BJ (cell line): ENCODE data around the gene ARL8B. TPM values are rescaled to one million over a fixed set of nuclear protein-coding genes. Genes with fewer than 3 reads are reported as not detected.

Source experiments
- CTCF ChIA-PET: fragments of 350-600 bp; formaldehyde crosslinking; extraction: SDS; loops from one replicate; lab custom pipeline; 2021; ENCODE audit warnings: antibody characterized with exemption, inconsistent platforms; lab: Yijun Ruan, JAX
- POLR2A ChIA-PET: fragments of 300-600 bp; sonication (Branson Sonifier 250); formaldehyde crosslinking; extraction: SDS; loops from one replicate; lab custom pipeline; 2021; ENCODE audit warnings: antibody characterized with exemption; lab: Charles Lee
- DNase-seq: peaks from one replicate; pipeline ENCODE4 v3.0.0-alpha.2; 2011; ENCODE audit warnings: low read depth
- H3K27me3 ChIP-seq: 2 replicates; pipeline ENCODE4 v1.6.0; 2011; ENCODE audit warnings: low read length; ENCODE audit not compliant: control insufficient read depth, insufficient read depth
- H3K36me3 ChIP-seq: 2 replicates; pipeline ENCODE4 v1.5.1; 2011; ENCODE audit warnings: low read length; ENCODE audit not compliant: control insufficient read depth, insufficient read depth
- H3K4me3 ChIP-seq: 2 replicates; pipeline ENCODE4 v1.5.1; 2011; ENCODE audit warnings: low read depth, mild to moderate bottlenecking, control low read depth, low read length
- CTCF ChIP-seq: IDR thresholded peaks from 2 replicates; pipeline ENCODE4 v1.5.1; 2011; ENCODE audit warnings: low read depth, mild to moderate bottlenecking, control low read depth, inconsistent platforms, low read length, moderate library complexity; ENCODE audit not compliant: insufficient read depth
- polyA plus RNA-seq: library from polyadenylated mRNA; depleted of rRNA; stranded (reverse); fragments of >200 nt; gene quantifications from 2 replicates; pipeline ENCODE4 v1.2.3, GENCODE V29; 2011

Gene ARL8B
- polyA plus RNA-seq, 1 experiment = 20.3 TPM

- 0 out of 2 replicates have a peak, but pooled peaks cover 1% of the 10 kb centered on the region for H3K27me3 ChIP-seq
- DNase-seq = no peak
- no peak overlapping the region for H3K4me3 ChIP-seq
- no peaks in the 10 kb centered on the region for H3K36me3 ChIP-seq
- CTCF ChIA-PET = interaction anchor here (0.7 to 1.6 kb wide), 3 partner anchors 8 to 376 kb away, joined by 3 to 4 read pairs (median 3); no protein-coding TSS in a partner anchor
- TF ChIP-seq CTCF = no peak
- POLR2A ChIA-PET = no interaction called here
Measured at GRCh38 chr3:5087209-5087608, 34.9 kb upstream of the ARL8B start.

- no peak for DNase-seq
- H3K36me3 ChIP-seq = no peaks in the 10 kb centered on the region
- ChIA-PET POLR2A (no interaction called here), CTCF (no interaction called here)
- no peak for TF ChIP-seq CTCF
- 0 out of 2 replicates have a peak, but pooled peaks cover 1% of the 10 kb centered on the region for H3K27me3 ChIP-seq
- no peak overlapping the region for H3K4me3 ChIP-seq
Measured at GRCh38 chr3:5090197-5090596, 31.9 kb upstream of the ARL8B start.

GRCh38 chr3:5092018-5092417 is 30.1 kb upstream of the ARL8B start:
- Histone ChIP-seq H3K36me3 (no peaks in the 10 kb centered on the region), H3K27me3 (peaks cover 3% of the 10 kb centered on the region; the same call in 1 of the 2 replicates), H3K4me3 (no peak overlapping the region)
- POLR2A ChIA-PET = no interaction called here
- CTCF ChIA-PET = no interaction called here
- no peak for TF ChIP-seq CTCF
- DNase-seq = no peak

GRCh38 chr3:5093731-5094130 is 28.4 kb upstream of the ARL8B start:
- ChIA-PET CTCF (interaction anchor here (0.6 kb wide), 1 partner anchor 11 kb away, joined by 3 read pairs; no protein-coding TSS in a partner anchor), POLR2A (no interaction called here)
- Histone ChIP-seq H3K27me3 (peaks cover 1% of the 10 kb centered on the region; the same call in 1 of the 2 replicates), H3K4me3 (no peak overlapping the region), H3K36me3 (no peaks in the 10 kb centered on the region)
- no peak for TF ChIP-seq CTCF
- DNase-seq = no peak

- H3K27me3 ChIP-seq = peaks cover 1% of the 10 kb centered on the region; the same call in 1 of the 2 replicates
- no peaks in the 10 kb centered on the region for H3K36me3 ChIP-seq
- DNase-seq = no peak
- no peak overlapping the region for H3K4me3 ChIP-seq
- no peak for TF ChIP-seq CTCF
- ChIA-PET CTCF (interaction anchor here (1.8 kb wide), 1 partner anchor 9 kb away, joined by 4 read pairs; no protein-coding TSS in a partner anchor), POLR2A (no interaction called here)
Measured at GRCh38 chr3:5095886-5096285, 26.2 kb upstream of the ARL8B start.
